NCI-H2029 (cell line): ENCODE measurements around the gene OGDHL.
"Not testable (repeated sequence)": the region's sequence is repeated elsewhere in the genome, so short reads cannot be mapped to it uniquely, and the experiment has no call there.

Source experiments
- DNase-seq: peaks from one replicate; lab custom pipeline; 2025; lab: John Stamatoyannopoulos, UW

The OGDHL gene

DNA sequence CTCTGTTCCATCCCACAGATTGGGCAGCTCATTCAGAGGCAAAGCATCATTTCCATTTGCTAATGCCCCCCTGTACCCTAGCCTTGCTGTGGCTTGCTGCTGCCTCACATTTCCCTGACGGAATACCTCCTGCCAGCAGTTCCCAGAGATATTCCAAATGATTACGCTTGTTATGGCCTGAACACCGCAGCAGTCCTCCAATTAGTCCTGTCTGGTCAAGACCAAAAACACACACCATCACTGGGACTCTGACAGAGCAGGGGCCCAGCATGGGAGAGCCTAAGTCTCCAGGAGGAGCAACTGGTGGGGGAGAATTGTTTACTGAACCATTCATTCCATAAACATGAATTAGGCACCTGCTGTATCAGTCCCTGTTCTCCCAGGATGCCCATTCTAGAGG is 6.1 kb downstream of the OGDHL start:
- no peak for DNase-seq

DNA sequence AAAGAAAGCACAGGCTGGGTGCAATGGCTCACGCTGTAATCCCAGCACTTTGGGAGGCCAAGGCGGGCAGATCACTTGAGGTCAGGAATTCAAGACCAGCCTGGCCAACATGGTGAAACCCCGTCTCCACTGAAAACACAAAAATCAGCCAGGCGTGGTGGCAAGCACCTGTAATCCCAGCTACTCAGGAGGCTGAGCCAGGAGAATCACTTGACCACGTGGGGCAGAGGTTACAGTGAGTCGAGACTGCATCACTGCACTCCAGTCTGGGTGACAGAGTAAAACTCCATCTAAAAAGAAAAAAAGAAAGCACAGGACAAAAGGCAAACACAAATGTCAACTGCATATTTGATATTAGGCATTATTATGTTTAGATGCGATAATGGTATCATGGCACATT is 7.2 kb downstream of the OGDHL start:
- DNase-seq = not testable (repeated sequence)

DNA sequence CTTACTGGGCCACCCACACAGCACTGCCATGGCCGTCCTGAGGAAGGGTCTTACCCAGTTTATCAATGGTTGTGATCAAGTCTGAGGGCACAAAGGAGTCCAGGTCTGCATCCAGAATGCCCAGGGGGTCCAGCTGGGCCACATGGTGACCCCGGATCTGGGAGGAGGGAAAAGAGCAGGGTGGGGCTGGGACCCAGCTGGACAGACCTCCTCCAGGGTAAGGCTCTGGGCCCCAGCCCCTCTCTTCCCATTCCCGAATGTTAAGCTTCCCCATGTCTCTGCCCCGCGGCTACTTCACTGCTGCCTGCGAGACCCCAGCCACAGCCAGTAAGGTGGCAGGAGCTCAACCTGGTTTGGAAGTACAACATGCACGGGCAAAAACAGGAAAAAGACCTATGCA is 9.5 kb downstream of the OGDHL start:
- DNase-seq = no peak

DNA sequence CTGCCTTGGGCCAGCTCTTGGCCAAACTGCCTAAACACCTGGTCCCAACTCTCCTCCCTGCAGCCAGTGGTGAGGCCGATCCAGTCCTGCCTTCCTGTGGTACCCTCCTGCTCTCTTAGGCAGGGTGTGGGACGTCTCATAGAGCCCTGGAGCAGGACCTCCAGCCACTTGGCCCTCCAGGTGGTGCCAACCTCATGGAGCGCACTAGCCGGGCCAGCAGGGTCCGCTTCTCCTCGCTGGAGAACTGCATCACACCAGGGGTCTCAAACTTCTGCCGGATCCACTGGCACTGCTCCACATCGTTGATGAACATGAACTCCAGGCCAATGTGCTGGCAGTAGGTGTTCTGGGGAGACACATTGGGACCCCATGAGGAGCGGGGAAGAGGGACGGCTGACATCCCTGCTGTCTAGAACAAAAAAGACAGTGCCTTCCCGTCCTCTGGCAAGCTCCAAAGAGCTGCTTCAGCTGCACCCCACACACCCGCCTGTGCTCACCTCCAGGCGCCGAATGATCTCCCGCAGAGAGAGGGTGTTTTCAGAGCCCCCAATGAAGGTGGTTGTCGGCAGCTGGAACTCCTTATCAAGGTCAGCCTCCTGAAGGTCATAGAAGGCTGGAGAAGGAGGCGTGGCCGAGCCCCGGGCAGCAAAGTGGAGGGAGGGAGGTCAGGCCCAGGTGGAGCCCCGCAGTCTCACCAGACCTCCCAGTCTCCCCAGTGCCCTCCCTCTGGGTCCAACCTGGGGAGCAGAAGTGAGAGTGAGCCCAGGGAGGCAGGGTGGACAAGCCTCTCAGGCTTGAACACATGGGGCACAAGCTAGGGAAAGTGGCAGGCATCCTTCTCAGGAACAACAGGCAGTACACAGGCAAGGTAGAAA is 10.2 kb downstream of the OGDHL start:
- no peak for DNase-seq

DNA sequence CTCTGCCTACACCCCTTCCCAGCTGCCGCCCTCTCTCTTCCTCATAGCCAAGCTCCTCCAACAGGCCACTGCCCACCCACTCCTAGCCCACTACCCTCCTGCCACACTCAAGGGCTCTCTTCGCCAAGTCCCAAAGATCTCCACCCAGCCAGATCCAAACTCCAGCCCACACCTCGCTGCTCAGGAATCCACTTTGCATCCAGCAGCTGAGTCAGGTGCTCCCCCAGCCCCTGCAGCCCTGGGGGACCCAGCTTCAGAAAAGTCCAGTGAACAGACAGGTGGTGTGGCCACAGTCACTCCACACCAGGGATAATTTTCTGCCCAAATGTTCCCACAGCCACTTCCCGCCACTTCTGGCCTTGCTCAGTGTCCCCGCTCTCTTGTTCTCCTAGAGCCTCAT is 10.9 kb downstream of the OGDHL start:
- no peak for DNase-seq

DNA sequence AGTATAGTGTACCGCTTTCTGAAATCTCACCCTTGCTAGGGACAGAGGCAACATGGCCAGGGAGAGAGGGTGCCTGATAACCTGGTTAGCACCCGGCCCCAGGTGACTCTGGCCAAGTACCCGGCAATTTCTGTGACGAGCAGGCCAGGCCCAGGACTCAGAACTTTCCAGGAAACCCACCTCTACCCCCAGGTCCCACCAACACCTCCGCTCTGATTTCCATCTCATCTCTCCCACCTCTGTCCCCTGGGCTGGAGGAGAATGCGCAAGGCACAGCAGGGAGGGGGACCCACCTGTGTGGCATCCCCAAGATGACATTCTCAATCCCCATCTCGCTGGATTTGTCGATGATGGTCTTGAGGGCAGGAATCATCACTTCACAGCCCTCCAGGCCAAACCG is 11.6 kb downstream of the OGDHL start:
- no peak for DNase-seq

DNA sequence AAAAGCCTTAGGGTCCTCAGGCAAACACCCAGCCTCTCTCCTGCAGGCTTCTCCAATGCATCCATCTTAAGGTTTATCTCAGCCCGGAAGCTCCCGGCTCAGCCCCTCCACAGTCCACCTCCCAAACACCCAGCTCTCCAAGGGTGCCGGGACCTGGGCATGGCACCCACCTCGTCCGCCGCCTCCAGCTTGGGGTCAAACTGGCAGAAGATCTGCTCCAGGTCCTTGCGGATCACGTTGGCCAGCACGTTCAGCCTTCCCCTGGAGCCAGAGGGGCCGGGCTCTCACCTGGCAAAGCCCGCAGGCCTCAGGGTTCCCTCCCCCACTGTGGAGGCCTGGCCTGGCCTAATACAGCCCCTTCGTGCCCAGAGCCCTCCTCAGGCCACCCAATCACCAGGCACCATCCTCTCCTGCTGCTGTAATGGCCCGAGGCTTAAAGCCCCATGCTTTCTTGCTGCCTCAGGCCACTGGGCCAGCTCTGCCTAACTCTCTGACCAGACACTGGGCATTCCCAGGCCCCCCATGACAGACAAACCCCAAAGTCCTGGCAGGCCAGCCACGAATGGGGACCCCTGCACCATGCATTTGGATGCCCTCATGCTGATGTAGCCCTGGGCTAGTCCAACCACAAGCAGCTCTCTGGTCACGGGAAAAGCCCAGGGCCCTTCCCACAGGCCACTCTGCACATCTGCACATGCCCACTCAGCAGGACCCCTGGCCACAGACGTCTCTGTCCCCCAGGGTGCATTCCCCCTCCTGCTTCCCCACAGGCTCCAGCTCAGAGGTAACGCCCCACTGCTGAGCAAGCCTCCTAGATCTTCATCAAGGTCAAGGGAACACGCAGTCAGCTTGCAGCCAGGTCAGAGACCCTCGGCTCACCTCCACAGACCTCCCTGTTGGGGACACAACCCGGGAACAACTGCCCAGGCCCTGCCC is 12.3 kb downstream of the OGDHL start:
- no peak for DNase-seq

DNA sequence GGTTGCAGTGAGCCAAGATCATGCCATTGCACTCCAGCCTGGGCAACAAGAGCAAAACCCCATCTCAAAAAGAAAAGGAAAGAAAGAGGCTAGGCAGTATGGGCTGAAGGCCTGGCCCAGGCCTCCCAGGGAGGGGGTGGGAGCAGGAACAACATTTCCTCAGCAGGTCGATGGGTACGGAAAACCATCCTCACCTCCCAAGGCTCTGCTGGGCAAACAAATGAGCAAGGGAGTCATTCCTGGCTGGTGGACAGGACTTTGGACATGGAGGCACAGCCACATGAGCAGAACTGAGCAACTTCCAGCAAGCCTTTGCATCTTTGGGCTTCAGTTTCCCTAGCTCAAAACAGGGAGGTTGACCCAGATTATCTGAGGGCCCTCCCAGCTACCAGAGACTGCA is 13.0 kb downstream of the OGDHL start:
- DNase-seq = no peak

DNA sequence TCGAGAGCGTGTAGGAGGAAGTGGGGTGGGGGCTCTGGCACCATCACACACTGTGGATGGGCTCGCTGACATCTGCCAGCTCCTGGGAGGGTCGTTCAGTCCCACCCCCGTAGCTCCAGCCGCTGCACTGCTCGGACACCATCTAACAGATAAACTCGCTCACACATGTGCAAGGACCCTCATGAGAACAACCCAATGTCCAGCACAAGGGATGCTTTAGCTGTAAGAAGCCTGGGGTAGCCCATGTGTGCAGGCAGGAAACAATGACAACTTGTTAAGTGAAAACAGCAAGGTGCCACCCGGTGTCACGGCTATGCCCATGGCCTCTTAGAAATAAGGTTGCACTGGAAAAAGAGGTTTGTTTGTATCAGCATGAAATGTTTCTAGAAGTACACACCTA is 14.1 kb downstream of the OGDHL start:
- no peak for DNase-seq

DNA sequence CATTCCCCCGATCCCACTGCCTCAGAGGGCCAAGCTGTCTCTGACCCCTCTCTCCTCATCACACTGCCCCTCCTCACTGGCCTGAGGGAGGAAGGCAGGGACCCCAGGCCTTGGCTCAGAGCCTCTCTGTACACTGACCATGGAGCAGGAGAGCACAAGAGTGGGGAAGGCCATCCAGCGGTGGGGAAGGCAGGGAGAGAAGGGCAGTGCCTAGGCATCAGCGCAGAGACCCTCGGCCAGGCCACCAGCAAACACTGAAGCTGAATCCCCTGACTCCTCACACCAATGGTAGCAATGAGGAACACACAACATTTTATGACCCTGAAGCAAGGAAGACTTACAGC is 14.8 kb downstream of the OGDHL start:
- DNase-seq = no peak

DNA sequence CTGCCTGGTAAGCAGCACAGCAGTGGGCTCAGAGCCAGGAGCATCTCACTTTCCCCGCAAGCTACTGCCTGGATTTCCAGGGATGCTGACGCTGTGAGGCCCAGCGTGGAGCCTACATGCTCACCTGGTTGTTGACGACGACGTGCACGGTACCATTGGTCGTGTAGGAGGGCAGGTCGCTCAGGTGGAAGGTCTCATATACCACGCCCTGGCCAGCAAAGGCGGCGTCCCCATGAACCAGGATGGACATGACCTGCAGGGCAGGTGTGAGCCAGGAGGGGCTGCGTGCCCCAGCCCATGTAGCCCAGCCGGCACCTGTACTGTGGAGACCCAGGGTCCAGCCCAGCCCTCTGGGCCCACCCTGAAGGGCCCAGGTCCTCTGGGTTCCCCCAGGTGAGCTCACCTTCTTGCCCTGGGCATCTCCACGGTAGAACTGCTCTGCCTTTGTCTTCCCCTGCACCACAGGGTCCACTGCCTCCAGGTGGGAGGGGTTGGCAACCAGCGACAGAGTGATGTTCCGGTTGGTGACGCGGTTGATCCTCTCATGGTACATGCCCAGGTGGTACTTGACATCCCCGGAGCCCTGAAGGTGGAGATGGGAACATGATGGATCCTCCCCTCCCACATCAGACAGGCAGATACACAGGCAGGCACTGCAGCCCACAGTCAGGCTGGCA is 15.4 kb downstream of the OGDHL start:
- no peak for DNase-seq

DNA sequence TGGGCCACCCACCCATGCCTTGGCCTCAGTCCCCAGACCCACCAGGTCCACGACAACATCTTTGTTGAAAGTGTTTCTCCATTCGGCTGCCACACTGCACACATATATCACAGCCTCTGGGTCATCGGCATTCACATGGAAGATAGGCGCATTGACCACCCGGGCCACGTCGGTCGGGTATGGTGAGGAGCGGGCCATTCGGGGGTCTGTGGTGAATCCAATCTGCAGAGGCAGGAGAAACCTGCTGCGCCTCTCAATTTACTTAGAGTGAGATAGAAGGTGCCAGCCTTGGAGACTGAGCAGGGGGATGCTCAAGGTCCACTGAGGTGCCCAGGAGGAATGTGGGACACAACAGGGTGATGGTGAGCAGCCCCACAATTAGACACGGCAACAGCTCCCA is 16.4 kb downstream of the OGDHL start:
- no peak for DNase-seq

DNA sequence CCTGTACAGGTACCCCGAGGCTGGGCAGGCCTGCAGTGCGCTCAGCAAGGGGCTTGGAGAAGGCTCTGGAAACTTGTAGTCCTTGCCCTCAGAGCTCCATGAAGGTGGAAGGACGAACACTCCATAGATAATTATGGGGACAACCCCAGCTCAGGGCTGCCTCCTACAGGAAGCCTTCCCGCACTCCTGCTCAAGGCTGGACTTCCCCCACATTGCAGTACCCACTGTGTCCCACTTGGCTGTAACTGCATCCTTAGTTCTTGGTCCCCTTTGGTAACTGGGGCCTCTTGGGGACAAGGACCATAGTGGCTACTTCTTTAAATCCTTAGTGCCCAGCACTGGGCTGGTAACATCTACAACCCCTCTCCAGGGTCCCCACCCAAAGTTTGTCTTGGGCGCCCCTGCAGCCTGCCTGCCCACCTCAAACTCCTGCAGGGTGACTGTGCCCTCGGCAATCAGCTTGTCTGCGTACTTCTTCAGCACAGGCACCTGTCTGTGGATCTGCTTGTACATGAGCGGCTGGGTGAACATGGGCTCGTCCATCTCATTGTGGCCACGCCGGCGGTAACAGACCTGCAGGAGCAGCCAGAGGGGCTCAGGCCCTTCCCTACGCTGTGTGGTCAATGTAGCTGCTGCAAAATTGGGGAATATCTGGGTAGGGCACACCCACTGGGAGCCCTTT is 17.1 kb downstream of the OGDHL start:
- DNase-seq = no peak

DNA sequence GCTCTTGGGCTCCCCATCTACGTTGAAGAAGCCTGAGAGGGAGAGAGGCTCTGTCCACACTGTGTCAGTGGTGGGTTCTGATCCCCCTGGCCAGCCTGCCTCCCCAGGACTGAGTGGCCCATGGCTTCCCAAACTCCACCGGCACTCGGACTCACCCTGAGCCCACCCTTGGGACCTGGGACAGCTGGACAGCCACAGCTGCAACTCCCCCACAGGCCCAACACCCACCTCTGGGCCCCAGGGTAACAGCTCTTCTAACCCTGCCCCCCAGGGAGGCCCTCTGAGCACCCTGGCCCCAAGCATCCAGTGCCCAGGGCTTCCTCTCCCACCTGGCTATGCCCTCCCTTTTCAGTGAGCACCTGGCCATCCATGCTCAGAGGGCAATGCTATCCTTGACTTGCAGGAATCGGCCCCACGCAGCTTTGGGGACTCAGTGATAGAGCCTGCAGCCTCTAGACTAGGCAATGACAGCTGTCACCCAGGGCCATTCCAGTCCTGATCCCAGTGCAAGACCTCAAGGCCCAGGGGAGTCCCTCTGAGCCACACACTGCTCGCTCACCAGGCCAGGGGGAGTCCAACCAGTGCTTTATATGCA is 17.9 kb downstream of the OGDHL start:
- DNase-seq = no peak

DNA sequence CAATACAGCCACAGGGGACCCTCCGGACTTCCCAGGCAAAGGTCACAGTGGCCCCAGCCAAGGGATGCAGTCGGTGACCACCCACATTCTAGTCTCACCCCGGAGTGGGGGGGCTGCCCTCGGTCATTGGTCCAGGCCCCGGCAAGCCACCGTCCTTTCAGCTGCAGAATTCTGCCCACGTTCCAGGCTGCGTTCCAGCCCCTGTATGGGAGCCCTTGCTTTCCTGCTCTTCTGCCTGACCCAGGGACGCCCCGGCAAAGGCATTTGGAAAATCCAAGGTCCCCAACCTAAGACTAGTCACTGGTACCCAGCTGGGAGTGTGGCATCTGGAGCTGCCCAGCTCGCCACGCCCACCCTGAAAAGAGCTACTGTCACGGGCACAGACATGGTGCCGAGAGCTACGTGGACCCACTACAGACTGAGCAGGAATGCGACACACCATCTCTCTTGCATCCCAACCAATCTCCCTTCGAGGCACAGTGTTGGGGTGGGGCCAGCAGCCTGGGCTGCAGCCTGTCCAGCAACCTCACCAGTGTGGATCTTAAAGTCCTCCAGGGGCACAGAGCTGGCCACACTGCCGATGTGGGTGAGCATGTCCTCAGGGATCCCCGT is 18.6 kb downstream of the OGDHL start:
- DNase-seq = no peak

DNA sequence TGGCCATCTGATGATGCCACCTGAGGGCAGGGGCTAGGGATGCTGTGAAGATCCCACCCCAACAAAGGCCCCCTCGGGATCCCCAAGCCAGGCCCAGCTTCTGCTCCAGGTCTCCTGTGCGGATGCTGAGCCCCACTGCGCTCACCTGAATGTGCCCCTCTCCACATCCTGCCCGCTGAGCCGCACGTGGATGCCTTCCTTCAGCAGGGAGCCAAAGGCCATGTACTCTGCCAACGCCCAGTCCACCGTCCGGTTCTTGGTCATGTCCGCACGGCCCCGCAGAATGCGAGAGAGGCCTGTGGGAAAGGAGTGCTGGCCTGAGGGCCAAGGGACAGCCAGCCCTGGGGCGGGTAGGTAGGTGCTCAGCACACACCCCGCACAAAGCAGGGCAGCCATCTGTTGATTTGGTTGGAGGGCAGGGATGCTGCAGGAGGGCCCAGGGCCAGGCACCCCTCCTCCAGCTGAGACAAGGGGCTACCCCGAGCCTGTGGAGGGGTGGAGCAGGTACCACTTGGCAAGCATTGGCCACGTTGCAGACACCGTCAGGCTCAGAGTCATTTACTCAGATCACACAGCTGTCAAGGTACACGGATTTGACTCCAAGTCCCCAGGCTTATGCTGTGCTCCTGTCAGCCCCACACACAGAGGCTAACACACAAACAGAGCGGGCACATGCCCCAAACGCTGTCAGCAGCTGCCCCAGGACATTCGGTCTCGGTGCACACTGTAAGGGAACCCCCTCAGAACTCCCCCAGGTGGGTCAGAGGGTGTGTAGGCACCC is 19.2 kb downstream of the OGDHL start:
- no peak for DNase-seq

DNA sequence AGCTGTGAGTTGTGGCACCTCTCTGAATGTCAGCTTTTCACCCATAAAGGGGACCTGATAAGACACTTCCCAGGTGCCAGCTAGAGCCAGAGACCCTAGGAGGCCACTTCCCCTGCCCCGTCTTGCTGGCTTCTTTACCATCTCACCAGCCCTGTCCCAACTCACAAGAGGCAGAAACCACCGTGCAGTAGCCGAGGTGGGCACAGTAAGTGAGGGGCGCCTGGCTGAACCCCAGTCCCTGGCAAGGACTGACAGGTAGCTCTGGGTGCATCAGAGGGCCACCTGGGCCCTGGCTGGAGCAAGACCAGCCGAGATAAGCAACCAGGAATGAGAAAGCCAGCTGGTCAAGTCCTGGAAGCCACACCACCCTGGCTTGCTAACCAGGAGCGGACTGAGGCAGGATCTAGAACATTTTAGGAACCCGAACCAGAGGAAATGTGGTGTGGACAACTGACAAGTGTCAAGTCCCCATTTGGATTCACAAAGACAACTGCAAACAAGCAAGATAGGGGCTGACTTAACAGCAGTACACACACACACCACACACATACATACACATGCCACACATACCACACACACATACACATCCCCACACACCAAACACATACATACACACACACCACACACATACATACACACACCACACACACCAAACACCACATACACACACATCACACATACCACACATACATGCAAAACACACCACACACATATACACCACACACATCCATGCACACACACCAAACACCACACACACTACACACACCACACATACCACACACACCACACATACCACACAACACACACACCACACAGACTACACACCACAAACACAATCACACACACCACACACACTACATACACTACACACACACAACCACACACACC is 20.8 kb downstream of the OGDHL start:
- DNase-seq = no peak

DNA sequence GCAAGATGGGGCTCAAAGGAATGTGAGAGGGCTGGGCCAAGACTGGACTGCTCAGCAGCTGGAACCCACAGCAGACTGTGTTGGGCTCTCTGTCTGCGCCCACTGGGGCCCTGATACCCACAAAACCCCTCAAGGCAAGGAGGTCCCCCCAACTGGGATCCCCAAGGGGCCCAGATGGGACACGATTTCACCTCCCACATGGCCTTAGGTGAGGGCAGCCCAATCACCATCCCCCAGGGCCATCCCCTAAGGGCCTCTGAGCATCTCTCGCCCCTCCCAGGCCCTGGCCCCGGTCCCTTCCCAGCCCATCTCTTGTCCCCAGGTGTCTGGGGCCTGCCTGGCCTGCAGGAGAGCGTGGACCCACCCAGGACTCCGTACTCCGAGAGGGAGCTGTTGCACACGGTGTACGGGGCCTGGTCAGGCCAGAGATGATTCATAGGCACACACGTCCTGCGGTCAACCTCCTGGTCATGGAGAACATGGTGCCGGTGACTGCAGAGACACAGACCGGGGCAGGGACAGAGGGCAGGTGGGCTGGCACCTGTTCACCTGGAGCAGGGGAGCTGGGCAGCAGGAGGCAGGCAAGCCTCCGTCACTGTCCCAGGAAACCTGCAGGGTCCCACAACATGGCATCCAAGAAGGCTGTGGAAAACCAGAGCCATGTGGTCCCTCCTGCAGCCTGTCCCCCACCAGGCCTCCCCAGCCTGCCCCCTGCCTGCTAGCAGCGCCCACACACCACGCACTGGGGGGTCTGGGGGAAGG is 21.6 kb downstream of the OGDHL start:
- DNase-seq = no peak

DNA sequence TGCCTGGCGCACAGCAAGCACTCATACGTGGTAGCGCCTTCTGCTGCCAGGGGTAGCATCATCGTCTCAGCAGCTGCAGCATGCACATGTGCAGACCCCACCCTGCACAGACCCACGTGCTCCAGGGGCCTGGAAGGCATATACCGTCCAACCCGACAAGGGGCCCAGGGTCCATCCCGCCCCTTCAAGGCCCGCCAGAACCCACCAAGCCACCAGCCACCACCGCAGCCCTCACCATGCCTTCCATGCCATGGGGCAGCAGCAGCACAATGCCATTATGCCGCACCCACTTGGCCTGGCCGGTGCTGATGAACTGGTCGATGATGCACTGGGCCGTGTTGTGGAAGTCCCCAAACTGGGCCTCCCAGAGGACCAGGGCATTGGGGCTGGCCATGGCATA is 22.7 kb downstream of the OGDHL start:
- no peak for DNase-seq
